Peyer's patch (tissue), 4 donors: Measurements from ENCODE around the gene SLC34A1. TPM values are rescaled to one million over a fixed set of nuclear protein-coding genes. Genes with fewer than 3 reads are reported as not detected.

Experiments used
- DNase-seq, 3 donors: peaks; one replicate each; pipeline ENCODE4 v3.0.0-alpha.2; 2017 to 2019
- H3K27ac ChIP-seq, 4 donors: fragments of 200-600 bp; sonication (generic); one replicate each; pipeline ENCODE4 v1.5.1; 2016 to 2019
- H3K27me3 ChIP-seq, 2 donors: fragments of 200-600 bp; sonication (generic); one replicate each; pipeline ENCODE4 v1.5.1; 2019
- H3K36me3 ChIP-seq, 3 donors: fragments of 200-600 bp; sonication (generic); one replicate each; pipeline ENCODE4 v1.5.1; 2016 to 2019
- H3K4me1 ChIP-seq, 4 donors: fragments of 200-600 bp; sonication (generic); one replicate each; pipeline ENCODE4 v1.5.1; 2016 to 2019
- H3K4me3 ChIP-seq, 4 donors: fragments of 200-600 bp; sonication (generic); 1 replicate in 3 of 4; 2 replicates in 1 of 4; pipeline ENCODE4 v1.5.1; 2016 to 2019; ENCODE audit warnings: mild to moderate bottlenecking in 1 of 4
- H3K9me3 ChIP-seq, 4 donors: fragments of 200-600 bp; sonication (generic); one replicate each; pipeline ENCODE4 v1.5.1; 2016 to 2019; ENCODE audit warnings: mild to moderate bottlenecking in 1 of 4
- CTCF ChIP-seq, 6 experiments: fragments of 450-650 bp in 4 of 6; fragments of 200-600 bp in 2 of 6; sonication (generic) in 1 of 6; IDR thresholded peaks; one replicate each; pipeline ENCODE4 v1.5.1; 2017 to 2019; ENCODE audit warnings: antibody characterized with exemption in 6 of 6, mild to moderate bottlenecking in 3 of 6, moderate library complexity in 1 of 6
- POLR2A ChIP-seq, 2 donors: fragments of 450-650 bp; IDR thresholded peaks; one replicate each; pipeline ENCODE4 v1.5.1; 2017; ENCODE audit warnings: antibody characterized with exemption in 2 of 2, mild to moderate bottlenecking in 2 of 2, moderate library complexity in 2 of 2
- total RNA-seq, 4 donors: library from RNA; depleted of rRNA; stranded (reverse); fragments of >200 nt; gene quantifications; one replicate each; pipeline ENCODE4 v1.1.0, GENCODE V29; 2016

The SLC34A1 gene
- total RNA-seq, 4 donors from 2014 or later, result 0.35 TPM; not detected in 3

- TF ChIP-seq POLR2A (IDR thresholded peaks at IDR 0.05), result no peak
- TF ChIP-seq CTCF (IDR thresholded peaks at IDR 0.05), result no peak
- Histone ChIP-seq H3K4me1 (no peaks in the 10 kb centered on the region), H3K4me3 (no peak overlapping the region), H3K9me3 (no peaks in the 10 kb centered on the region), H3K27me3 (no peaks in the 10 kb centered on the region), H3K36me3 (peaks cover 0 to 66% (median 0%) of the 10 kb centered on the region in 3 donors), H3K27ac (no peak overlapping the region)
- no peak for DNase-seq
These were observed 55.4 kb downstream of the SLC34A1 start for GRCh38 chr5:177439518-177440053.

DNA sequence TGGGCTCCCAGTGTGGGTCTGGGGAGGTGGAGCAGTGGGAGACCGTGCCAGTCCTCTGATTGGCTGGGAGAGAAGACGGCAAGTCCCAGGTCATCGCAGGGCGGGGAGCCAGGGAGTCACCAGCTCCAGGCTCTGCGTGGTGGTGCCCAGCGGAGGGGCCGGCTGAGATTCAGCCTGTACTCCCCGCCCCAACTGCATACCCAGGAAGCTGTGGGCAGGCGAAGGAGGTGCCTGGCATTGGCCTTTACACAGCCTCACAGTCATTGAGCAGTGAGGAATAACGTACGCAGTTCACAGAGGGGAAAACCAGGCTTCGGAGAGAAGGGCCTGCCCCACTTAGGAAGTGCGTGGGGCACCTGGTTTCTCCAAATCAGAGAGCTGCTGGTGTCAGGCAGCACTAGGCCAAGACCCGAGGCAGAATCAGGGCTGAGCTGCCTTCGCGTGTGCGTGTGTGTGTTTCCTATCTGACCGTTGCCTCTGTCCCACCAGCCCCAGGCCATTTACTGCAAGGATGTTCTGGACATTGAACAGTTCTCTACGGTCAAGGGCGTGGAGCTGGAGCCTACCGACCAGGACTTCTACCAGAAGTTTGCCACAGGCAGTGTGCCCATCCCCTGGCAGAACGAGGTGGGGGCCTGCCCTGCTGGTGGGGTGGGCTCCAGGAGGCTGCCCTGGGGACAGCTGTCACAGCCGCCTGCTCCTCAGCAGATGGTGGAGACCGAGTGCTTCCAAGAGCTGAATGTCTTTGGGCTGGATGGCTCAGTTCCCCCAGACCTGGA lies 56.2 kb downstream of the SLC34A1 start:
- Histone ChIP-seq H3K4me3 (no peak overlapping the region), H3K36me3 (peaks cover 0 to 58% (median 0%) of the 10 kb centered on the region in 3 donors), H3K4me1 (peaks cover 0 to under 1% (median 0%) of the 10 kb centered on the region in 4 donors), H3K27ac (no peak overlapping the region), H3K9me3 (no peaks in the 10 kb centered on the region), H3K27me3 (no peaks in the 10 kb centered on the region)
- TF ChIP-seq CTCF (IDR thresholded peaks at IDR 0.05) (no peak), POLR2A (IDR thresholded peaks at IDR 0.05) (no peak)
- DNase-seq, result no peak

GRCh38 chr5:177440990-177441780 lies 57.0 kb downstream of the SLC34A1 start:
- Histone ChIP-seq H3K27me3 (no peaks in the 10 kb centered on the region), H3K36me3 (peaks cover 0 to 50% (median 0%) of the 10 kb centered on the region in 3 donors), H3K4me1 (peaks cover 0 to 9% (median 5%) of the 10 kb centered on the region in 4 donors), H3K4me3 (no peak overlapping the region), H3K9me3 (no peaks in the 10 kb centered on the region), H3K27ac (no peak overlapping the region)
- peak in 1 of 3 donors; percentile 37 for DNase-seq
- no peak for TF ChIP-seq CTCF (IDR thresholded peaks at IDR 0.05)
- TF ChIP-seq POLR2A (IDR thresholded peaks at IDR 0.05), result no peak

GRCh38 chr5:177442066-177442826 lies 58.0 kb downstream of the SLC34A1 start:
- Histone ChIP-seq H3K36me3 (peaks cover 0 to 41% (median 0%) of the 10 kb centered on the region in 3 donors), H3K4me1 (peaks cover 3 to 16% (median 10%) of the 10 kb centered on the region in 4 donors), H3K4me3 (no peak overlapping the region), H3K27ac (no peak overlapping the region), H3K27me3 (no peaks in the 10 kb centered on the region), H3K9me3 (no peaks in the 10 kb centered on the region)
- no peak for TF ChIP-seq CTCF (IDR thresholded peaks at IDR 0.05)
- no peak for TF ChIP-seq POLR2A (IDR thresholded peaks at IDR 0.05)
- DNase-seq, result no peak
